Body of pancreas (tissue), 4 donors: ENCODE measurements around the gene RABGGTB. TPM values are rescaled to one million over a fixed set of nuclear protein-coding genes. Genes with fewer than 3 reads are reported as not detected.
"Not testable (repeated sequence)": the region's sequence is repeated elsewhere in the genome, so short reads cannot be mapped to it uniquely, and the experiment has no call there.

Experiments
- ATAC-seq: fragments of 150-250 bp; one replicate; pipeline ENCODE4 v1.9.1; 2016
- DNase-seq, 4 donors: peaks; one replicate each; pipeline ENCODE4 v3.0.0-alpha.2; 2019
- H3K27ac ChIP-seq, 4 donors: fragments of 200-600 bp; sonication (generic); 1 replicate in 3 of 4; 2 replicates in 1 of 4; pipeline versions ENCODE4 v1.5.1 to v1.6.1; 2016 to 2019; ENCODE audit warnings: mild to moderate bottlenecking in 1 of 4, mixed read lengths in 1 of 4, moderate library complexity in 1 of 4
- H3K27me3 ChIP-seq, 2 donors: fragments of 200-600 bp; sonication (generic); one replicate each; pipeline ENCODE4 v1.6.0; 2016; ENCODE audit warnings: mild to moderate bottlenecking in 1 of 2
- H3K36me3 ChIP-seq, 2 donors: fragments of 200-600 bp; sonication (generic); replicated peaks in 1 of 2; 2 replicates each; pipeline ENCODE4 v1.5.1; 2016; ENCODE audit warnings: low read depth in 2 of 2; ENCODE audit not compliant: insufficient read depth in 1 of 2
- H3K4me1 ChIP-seq: fragments of 200-600 bp; sonication (generic); one replicate; pipeline ENCODE4 v1.6.0; 2016
- H3K4me3 ChIP-seq, 2 donors: fragments of 200-600 bp; sonication (generic); 1 replicate in 1 of 2; 2 replicates in 1 of 2; pipeline ENCODE4 v1.5.1; 2016 to 2019
- H3K9me3 ChIP-seq, 3 donors: fragments of 200-600 bp; sonication (generic); 1 replicate in 2 of 3; 2 replicates in 1 of 3; pipeline ENCODE4 v1.5.1; 2016
- CTCF ChIP-seq, 7 experiments: fragments of 450-650 bp in 4 of 7; fragments of 200-600 bp in 3 of 7; sonication (generic) in 3 of 7; IDR thresholded peaks; one replicate each; pipeline ENCODE4 v1.5.1; 2016 to 2019; ENCODE audit warnings: antibody characterized with exemption in 7 of 7
- POLR2A ChIP-seq, 3 donors: fragments of 450-650 bp; IDR thresholded peaks; one replicate each; pipeline ENCODE4 v1.6.1; 2016; ENCODE audit warnings: antibody characterized with exemption in 3 of 3, mild to moderate bottlenecking in 2 of 3
- WGBS, 2 donors: methylation state at CpG; one replicate each; pipeline ENCODE4 v1.1.5; 2017; 5-methylcytosine and 5-hydroxymethylcytosine counted together
- intact Hi-C: fragments of 100-400 bp; cut with DNase I; formaldehyde crosslinking; loops from one replicate; pipeline ENCODE4 v1.15.1; 2023
- total RNA-seq, 2 donors: library from RNA; depleted of rRNA; stranded (reverse); fragments of >200 nt; gene quantifications; one replicate each; pipeline ENCODE4 v1.1.0, GENCODE V29; 2016

RABGGTB gene
- total RNA-seq, 2 donors from 2014 or later: 50.6 to 53.7 TPM

DNA sequence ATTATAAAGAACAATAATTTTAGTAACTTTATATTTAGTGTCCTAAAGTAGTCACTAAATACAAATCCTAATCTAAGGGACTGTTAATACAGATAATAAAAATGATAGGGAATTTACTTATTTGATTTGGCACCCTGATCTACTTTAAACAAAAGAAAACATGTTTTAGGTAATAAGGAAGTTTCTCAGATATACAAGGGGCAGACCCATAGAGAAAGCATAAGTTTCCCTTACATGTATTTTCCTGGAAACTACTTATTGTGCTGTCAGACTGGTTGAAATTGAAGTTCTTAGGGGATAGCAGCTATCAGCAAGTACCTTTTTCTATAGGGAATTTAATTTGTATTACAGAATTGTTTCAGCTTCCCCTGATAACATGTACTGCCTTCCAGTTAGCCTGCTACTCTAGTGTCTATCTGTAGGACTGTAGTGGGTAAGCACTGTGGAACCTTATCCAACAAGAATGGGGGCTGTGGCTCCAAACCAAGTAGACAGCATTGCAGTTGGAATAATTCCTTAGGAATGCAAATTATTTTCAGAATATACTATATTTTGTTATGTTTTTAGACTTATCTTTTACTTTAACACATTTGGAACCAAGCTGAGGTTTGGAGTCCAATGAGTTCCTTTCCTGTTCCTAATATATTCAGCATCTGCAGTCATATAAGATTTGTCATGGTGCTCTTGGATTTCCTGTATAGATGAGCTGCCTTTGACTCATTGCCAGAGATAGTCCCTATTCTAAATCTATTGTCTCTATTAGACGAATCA is 25.3 kb downstream of the RABGGTB start:
- no peak for TF ChIP-seq CTCF (IDR thresholded peaks at IDR 0.05)
- no peak for TF ChIP-seq POLR2A (IDR thresholded peaks at IDR 0.05)
- 45 to 58% methylated on average over 1 of the region's 1 CpG for WGBS, 2 donors
- no peak overlapping the region for H3K27ac ChIP-seq
- no peaks in the 10 kb centered on the region for H3K27me3 ChIP-seq
- no peaks in the 10 kb centered on the region for H3K4me1 ChIP-seq
- no peaks in the 10 kb centered on the region for H3K9me3 ChIP-seq
- intact Hi-C loops: no loop called here
- DNase-seq (no peak), ATAC-seq (no peak)
- no peak overlapping the region for H3K4me3 ChIP-seq
- H3K36me3 ChIP-seq: no peaks in the 10 kb centered on the region

GRCh38 chr1:75812065-75812464 is 26.0 kb downstream of the RABGGTB start:
- DNase-seq (no peak), ATAC-seq (no peak)
- 58 to 76% methylated on average over 3 of the region's 3 CpGs for WGBS, 2 donors
- no peak overlapping the region for H3K4me3 ChIP-seq
- intact Hi-C loops: no loop called here
- no peak overlapping the region for H3K27ac ChIP-seq
- TF ChIP-seq CTCF (IDR thresholded peaks at IDR 0.05) (no peak), POLR2A (IDR thresholded peaks at IDR 0.05) (no peak)
- no peaks in the 10 kb centered on the region for H3K27me3 ChIP-seq
- H3K4me1 ChIP-seq: no peaks in the 10 kb centered on the region
- H3K9me3 ChIP-seq: no peaks in the 10 kb centered on the region
- no peaks in the 10 kb centered on the region for H3K36me3 ChIP-seq

DNA sequence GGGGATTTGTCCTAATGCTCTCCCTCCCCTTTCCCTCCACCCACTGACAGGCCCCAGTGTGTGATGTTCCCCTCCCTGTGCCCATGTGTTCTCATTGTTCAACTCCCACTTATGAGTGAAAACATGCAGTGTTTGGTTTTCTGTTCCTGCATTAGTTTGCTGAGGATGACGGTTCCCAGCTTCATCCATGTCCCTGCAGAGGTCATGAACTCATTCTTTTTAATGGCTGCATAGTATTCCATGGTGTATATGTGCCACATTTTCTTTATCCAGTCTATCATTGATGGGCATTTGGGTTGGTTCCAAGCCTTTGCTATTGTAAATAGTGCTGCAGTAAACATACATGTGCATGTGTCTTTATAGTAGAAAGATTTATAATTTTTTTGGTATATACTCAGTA is 37.5 kb downstream of the RABGGTB start:
- H3K27me3 ChIP-seq, intact Hi-C loops, H3K9me3 ChIP-seq, H3K4me1 ChIP-seq, DNase-seq, H3K27ac ChIP-seq, H3K4me3 ChIP-seq, H3K36me3 ChIP-seq, ATAC-seq: not testable (repeated sequence)
- 50 to 67% methylated on average over 1 of the region's 1 CpG for whole genome bisulfite sequencing, 2 donors

DNA sequence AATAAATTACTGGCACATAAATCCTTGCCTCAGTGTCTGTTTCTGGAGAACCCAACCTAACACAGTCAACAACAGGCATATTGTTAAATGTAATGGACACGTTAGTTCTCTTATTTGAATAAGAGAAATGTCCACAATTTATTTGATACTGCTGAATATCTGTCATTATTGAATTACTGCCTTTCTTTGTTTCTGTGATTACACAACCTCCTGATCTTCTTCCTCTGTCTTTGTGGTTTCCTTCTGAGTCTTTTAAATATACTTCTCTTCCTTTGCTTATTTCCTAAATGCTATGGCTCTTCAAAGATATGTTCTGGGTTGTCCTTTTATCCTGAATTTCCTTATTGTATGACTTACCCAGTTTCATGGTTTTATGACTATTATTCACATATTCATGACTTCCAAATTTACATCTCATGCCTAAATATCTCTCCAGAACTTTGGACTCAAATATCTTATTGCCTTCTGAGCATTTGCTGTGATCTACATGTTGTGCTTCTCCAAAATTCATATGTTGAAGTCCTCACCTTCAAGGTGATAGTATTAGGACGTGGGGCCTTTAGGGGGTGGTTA is 50.6 kb downstream of the RABGGTB start:
- no peak overlapping the region for H3K4me3 ChIP-seq
- WGBS, 2 donors: 29 to 40% methylated on average over 2 of the region's 2 CpGs

DNA sequence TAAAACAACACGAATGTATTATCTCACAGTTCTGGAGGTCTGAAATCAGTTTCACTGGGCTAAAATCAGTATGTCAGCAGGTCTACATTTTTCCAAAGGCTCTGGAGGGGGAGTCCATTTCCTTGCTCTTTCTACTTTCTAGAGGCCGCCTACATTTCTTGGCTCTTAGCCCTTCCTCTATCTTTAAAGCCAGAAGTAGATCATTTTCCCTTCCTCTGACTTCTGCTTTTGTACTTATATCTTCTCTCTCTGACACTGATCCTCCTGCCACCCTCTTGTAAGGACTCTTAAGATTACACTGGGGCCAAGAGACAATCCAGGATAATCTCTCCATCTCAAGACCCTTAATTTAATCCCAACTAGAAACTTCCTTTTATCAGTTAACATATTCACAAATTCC is 52.0 kb downstream of the RABGGTB start:
- no peak for ATAC-seq
- H3K9me3 ChIP-seq: no peaks in the 10 kb centered on the region
- 50 to 66% methylated on average over 2 of the region's 2 CpGs for WGBS, 2 donors
- no peaks in the 10 kb centered on the region for H3K36me3 ChIP-seq
- no peaks in the 10 kb centered on the region for H3K4me1 ChIP-seq
- intact Hi-C loops: no loop called here
- H3K27ac ChIP-seq: no peak overlapping the region
- H3K4me3 ChIP-seq: no peak overlapping the region
- TF ChIP-seq POLR2A (IDR thresholded peaks at IDR 0.05) (no peak), CTCF (IDR thresholded peaks at IDR 0.05) (no peak)
- H3K27me3 ChIP-seq: no peaks in the 10 kb centered on the region
- no peak for DNase-seq

More for the DNA sequence above, 50.6 kb downstream of the RABGGTB start:
- intact Hi-C loops: no loop called here
- H3K9me3 ChIP-seq: no peaks in the 10 kb centered on the region
- H3K27ac ChIP-seq: no peak overlapping the region
- H3K36me3 ChIP-seq: no peaks in the 10 kb centered on the region
- ATAC-seq (no peak), DNase-seq (no peak)
- TF ChIP-seq CTCF (IDR thresholded peaks at IDR 0.05) (no peak), POLR2A (IDR thresholded peaks at IDR 0.05) (no peak)
- H3K4me1 ChIP-seq: no peaks in the 10 kb centered on the region
- H3K27me3 ChIP-seq: no peaks in the 10 kb centered on the region
